NB4 (cell line): Measurements from ENCODE around the gene HOXC13.

Experiments used
- MYC ChIP-seq: IDR thresholded peaks from 2 replicates; pipeline ENCODE4 v1.6.1; 2011; ENCODE audit warnings: low read depth, low read length
- POLR2A ChIP-seq: IDR thresholded peaks from 2 replicates; pipeline ENCODE4 v1.6.1; 2011; ENCODE audit warnings: mild to moderate bottlenecking; ENCODE audit not compliant: insufficient read length; ENCODE audit errors: extremely low read depth
- TF ChIP-seq, protein P1 (sequence below): IDR thresholded peaks from 2 replicates; pipeline ENCODE4 v1.6.1; 2011; ENCODE audit warnings: low read depth, low read length
- TF ChIP-seq, protein P2 (sequence below): IDR thresholded peaks from one replicate; pipeline ENCODE4 v1.5.1; 2012; ENCODE audit warnings: low read depth, low read length

DNA sequence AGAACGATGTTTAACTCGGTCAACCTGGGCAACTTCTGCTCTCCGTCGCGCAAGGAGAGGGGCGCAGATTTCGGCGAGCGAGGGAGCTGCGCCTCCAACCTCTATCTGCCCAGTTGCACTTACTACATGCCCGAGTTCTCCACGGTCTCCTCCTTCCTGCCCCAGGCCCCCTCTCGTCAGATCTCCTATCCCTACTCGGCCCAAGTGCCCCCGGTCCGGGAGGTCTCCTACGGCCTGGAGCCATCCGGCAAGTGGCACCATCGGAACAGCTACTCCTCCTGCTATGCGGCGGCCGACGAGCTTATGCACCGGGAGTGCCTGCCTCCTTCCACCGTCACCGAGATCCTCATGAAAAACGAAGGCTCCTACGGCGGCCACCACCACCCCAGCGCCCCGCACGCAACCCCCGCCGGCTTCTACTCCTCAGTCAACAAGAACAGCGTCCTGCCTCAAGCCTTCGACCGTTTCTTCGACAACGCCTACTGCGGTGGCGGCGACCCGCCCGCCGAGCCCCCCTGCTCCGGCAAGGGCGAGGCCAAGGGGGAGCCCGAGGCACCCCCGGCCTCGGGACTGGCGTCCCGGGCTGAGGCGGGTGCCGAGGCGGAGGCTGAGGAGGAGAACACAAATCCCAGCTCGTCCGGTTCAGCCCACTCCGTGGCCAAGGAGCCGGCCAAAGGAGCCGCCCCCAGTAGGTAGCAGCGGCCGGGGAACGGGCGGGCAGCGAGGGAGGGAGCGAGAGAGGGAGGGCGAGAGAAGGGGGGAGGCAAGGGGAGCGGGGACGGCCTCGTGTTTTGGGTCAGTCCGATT lies 34.8 kb downstream of the HOXC13 start:
- TF ChIP-seq, protein P1, sequence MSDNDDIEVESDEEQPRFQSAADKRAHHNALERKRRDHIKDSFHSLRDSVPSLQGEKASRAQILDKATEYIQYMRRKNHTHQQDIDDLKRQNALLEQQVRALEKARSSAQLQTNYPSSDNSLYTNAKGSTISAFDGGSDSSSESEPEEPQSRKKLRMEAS: no peak
- TF ChIP-seq POLR2A (no peak), MYC (no peak)
- TF ChIP-seq, protein P2, sequence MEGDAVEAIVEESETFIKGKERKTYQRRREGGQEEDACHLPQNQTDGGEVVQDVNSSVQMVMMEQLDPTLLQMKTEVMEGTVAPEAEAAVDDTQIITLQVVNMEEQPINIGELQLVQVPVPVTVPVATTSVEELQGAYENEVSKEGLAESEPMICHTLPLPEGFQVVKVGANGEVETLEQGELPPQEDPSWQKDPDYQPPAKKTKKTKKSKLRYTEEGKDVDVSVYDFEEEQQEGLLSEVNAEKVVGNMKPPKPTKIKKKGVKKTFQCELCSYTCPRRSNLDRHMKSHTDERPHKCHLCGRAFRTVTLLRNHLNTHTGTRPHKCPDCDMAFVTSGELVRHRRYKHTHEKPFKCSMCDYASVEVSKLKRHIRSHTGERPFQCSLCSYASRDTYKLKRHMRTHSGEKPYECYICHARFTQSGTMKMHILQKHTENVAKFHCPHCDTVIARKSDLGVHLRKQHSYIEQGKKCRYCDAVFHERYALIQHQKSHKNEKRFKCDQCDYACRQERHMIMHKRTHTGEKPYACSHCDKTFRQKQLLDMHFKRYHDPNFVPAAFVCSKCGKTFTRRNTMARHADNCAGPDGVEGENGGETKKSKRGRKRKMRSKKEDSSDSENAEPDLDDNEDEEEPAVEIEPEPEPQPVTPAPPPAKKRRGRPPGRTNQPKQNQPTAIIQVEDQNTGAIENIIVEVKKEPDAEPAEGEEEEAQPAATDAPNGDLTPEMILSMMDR: no peak
